ENCODE data around the gene DNMT3A.

GRCh38 chr2:25252291-25253152 lies 89.2 kb downstream of the DNMT3A start:
- no peak for TF ChIP-seq SP1 (IDR thresholded peaks at IDR 0.05)
- no peak for TF ChIP-seq ELF4 (IDR thresholded peaks at IDR 0.05)
- no peak for TF ChIP-seq BHLHE40 (IDR thresholded peaks at IDR 0.05; ENCODE audit: borderline replicate concordance)
- TF ChIP-seq FOXM1 (IDR thresholded peaks at IDR 0.05; ENCODE audit: borderline replicate concordance): no peak
- no peak for TF ChIP-seq FOXK2 (IDR thresholded peaks at IDR 0.05)
- TF ChIP-seq FOXA1 (IDR thresholded peaks at IDR 0.05): no peak
- TF ChIP-seq ARNT (IDR thresholded peaks at IDR 0.05): no peak
- no peak for TF ChIP-seq HDGF (IDR thresholded peaks at IDR 0.05; ENCODE audit: borderline replicate concordance)
- no peak for TF ChIP-seq L3MBTL2 (conservative IDR thresholded peaks at IDR 0.05)
- no peak for TF ChIP-seq PKNOX1 (IDR thresholded peaks at IDR 0.05)
- no peak for TF ChIP-seq TARDBP (IDR thresholded peaks at IDR 0.05)
- TF ChIP-seq SUZ12 (IDR thresholded peaks at IDR 0.05): no peak
- no peak for TF ChIP-seq NFRKB (IDR thresholded peaks at IDR 0.05)

Measured in HEK293T (cell line).